ENCODE data around the gene PPM1D.
"Not testable (repeated sequence)": the region's sequence is repeated elsewhere in the genome, so short reads cannot be mapped to it uniquely, and the experiment has no call there.

Gene PPM1D

GRCh38 chr17:60668741-60669140 is 68.7 kb downstream of the PPM1D start:
- H3K79me1 ChIP-seq (ENCODE audit: low read length); H4K91ac ChIP-seq (ENCODE audit: low read depth, low read length); H3K4me2 ChIP-seq (ENCODE audit: low read length); H3K23ac ChIP-seq (ENCODE audit: low read length); DNase-seq; H2AFZ ChIP-seq (ENCODE audit: insufficient read depth, low read length, poor library complexity); H3K27me3 ChIP-seq (ENCODE audit: insufficient read depth, low read length); H4K8ac ChIP-seq (ENCODE audit: low read depth, low read length); H3K18ac ChIP-seq (ENCODE audit: low read length); H3K9ac ChIP-seq (ENCODE audit: low read length); H2BK120ac ChIP-seq (ENCODE audit: insufficient read depth, low read length, poor library complexity); H3K36me3 ChIP-seq (ENCODE audit: control insufficient read depth in 1 of 2, insufficient read depth in 2 of 2, low read length in 2 of 2); H3K27ac ChIP-seq (ENCODE audit: low read depth, low read length); H3K14ac ChIP-seq (ENCODE audit: low read length); H2BK5ac ChIP-seq (ENCODE audit: low read depth, low read length, poor library complexity); H2AK5ac ChIP-seq (ENCODE audit: low read length); H3K4ac ChIP-seq (ENCODE audit: low read depth, low read length); H2BK12ac ChIP-seq (ENCODE audit: low read length); H3K4me3 ChIP-seq (ENCODE audit: low read depth, low read length); H3K79me2 ChIP-seq (ENCODE audit: control insufficient read depth, insufficient read depth, low read length, poor library complexity); H3K4me1 ChIP-seq (ENCODE audit: control insufficient read depth in 1 of 2, insufficient read depth in 2 of 2, low read length in 2 of 2); H4K12ac ChIP-seq (ENCODE audit: low read depth, low read length); H3K9me3 ChIP-seq (ENCODE audit: insufficient read depth, low read depth, low read length): not testable (repeated sequence)
- no CpG with 5 or more reads among the region's 7 CpGs for WGBS (ENCODE audit: extremely low coverage, insufficient coverage, insufficient read length)

DNA sequence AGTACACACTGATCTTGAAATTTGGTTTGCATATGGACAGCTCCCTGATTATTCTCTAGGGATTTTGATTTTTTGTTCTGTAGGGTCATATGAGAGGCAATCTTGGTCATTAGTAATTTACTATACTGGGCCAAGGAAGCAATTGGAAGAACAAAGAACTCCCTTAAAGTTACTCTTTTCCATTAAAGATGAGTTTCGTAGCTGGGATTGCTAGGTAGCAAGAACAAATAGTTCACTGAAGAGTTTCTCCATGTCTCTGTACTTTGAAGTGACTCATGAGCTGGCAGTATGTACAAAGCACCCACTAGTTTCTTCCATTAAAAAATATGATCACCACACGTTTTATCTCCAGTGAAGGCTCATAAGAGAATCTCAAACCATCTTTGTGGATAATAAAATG is 71.5 kb downstream of the PPM1D start:
- H3K9ac ChIP-seq (ENCODE audit: low read length), result no peak overlapping the region
- WGBS (ENCODE audit: extremely low coverage, insufficient coverage, insufficient read length), result no CpG with 5 or more reads among the region's 2 CpGs

DNA sequence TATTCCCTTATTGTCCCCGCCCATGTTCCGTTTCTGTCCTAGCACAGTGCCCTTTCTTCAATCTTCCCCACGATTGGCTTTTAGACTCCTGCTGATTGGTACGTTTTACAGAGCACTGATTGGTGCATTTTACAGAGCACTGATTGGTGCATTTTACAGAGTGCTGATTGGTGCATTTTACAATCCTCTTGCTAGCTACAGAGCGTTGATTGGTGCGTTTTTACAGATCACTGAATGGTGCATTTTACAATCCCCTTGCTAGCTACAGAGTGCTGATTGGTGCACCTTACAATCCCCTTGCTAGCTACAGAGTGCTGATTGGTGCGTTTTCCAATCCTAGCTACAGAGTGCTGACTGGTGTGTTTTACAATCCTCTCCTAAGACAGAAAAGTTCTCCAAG is 74.6 kb downstream of the PPM1D start:
- H3K27ac ChIP-seq (ENCODE audit: low read depth, low read length); H2BK12ac ChIP-seq (ENCODE audit: low read length): not testable (repeated sequence)
- no CpG with 5 or more reads among the region's 7 CpGs for WGBS (ENCODE audit: extremely low coverage, insufficient coverage, insufficient read length)

More for the DNA sequence above, 71.5 kb downstream of the PPM1D start:
- Histone ChIP-seq H2BK12ac (ENCODE audit: low read length) (no peak overlapping the region), H2AK5ac (ENCODE audit: low read length) (no peak overlapping the region), H3K4me2 (ENCODE audit: low read length) (no peak overlapping the region), H3K23ac (ENCODE audit: low read length) (no peak overlapping the region), H3K4me3 (ENCODE audit: low read depth, low read length) (no peak overlapping the region), H3K4ac (ENCODE audit: low read depth, low read length) (no peak overlapping the region), H3K79me2 (ENCODE audit: control insufficient read depth, insufficient read depth, low read length, poor library complexity) (no peaks in the 10 kb centered on the region), H2AFZ (ENCODE audit: insufficient read depth, low read length, poor library complexity) (no peak overlapping the region), H4K91ac (ENCODE audit: low read depth, low read length) (no peak overlapping the region), H3K27ac (ENCODE audit: low read depth, low read length) (no peak overlapping the region), H3K27me3 (ENCODE audit: insufficient read depth, low read length) (no peaks in the 10 kb centered on the region), H3K79me1 (ENCODE audit: low read length) (no peaks in the 10 kb centered on the region), H4K8ac (ENCODE audit: low read depth, low read length) (no peak overlapping the region), H2BK5ac (ENCODE audit: low read depth, low read length, poor library complexity) (no peak overlapping the region), H4K12ac (ENCODE audit: low read depth, low read length) (no peak overlapping the region), H3K36me3 (ENCODE audit: control insufficient read depth in 1 of 2, insufficient read depth in 2 of 2, low read length in 2 of 2) (peaks cover 0 to 2% of the 10 kb centered on the region in 2 experiments), H2BK120ac (ENCODE audit: insufficient read depth, low read length, poor library complexity) (no peak overlapping the region), H3K4me1 (ENCODE audit: control insufficient read depth in 1 of 2, insufficient read depth in 2 of 2, low read length in 2 of 2) (peaks cover 0 to 2% of the 10 kb centered on the region in 2 experiments), H3K14ac (ENCODE audit: low read length) (no peak overlapping the region), H3K9me3 (ENCODE audit: insufficient read depth, low read depth, low read length) (no peaks in the 10 kb centered on the region), H3K18ac (ENCODE audit: low read length) (no peak overlapping the region)
- DNase-seq, result peak in 1 of 2 donors; percentile 5

DNA sequence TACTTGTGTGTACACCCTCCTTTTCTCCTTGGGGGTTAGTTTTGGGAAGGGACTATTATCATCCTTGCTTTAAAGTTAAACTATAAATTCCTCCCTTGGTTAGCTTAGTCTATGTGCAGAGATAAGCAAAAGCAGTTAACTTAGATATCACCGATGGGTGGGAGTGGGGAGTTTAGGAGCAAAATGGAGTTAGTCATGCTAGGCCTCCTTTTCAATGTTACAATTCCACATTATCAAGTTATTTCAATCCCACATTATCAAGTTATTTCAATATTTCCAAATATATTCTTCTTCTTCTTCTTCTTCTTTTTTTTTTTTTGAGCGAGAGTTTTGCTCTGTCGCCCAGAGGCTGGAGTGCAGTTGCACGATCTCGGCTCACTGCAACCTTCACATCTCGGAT is 76.0 kb downstream of the PPM1D start:
- no peak overlapping the region for H3K14ac ChIP-seq (ENCODE audit: low read length)
- H4K91ac ChIP-seq (ENCODE audit: low read depth, low read length), result no peak overlapping the region
- peaks cover 3% of the 10 kb centered on the region for H3K79me2 ChIP-seq (ENCODE audit: control insufficient read depth, insufficient read depth, low read length, poor library complexity)

More for the DNA sequence above, 74.6 kb downstream of the PPM1D start:
- not testable (repeated sequence) for H3K36me3 ChIP-seq (ENCODE audit: control insufficient read depth in 1 of 2, insufficient read depth in 2 of 2, low read length in 2 of 2); H3K9me3 ChIP-seq (ENCODE audit: insufficient read depth, low read depth, low read length); H4K12ac ChIP-seq (ENCODE audit: low read depth, low read length); H3K9ac ChIP-seq (ENCODE audit: low read length); H3K23ac ChIP-seq (ENCODE audit: low read length); H3K4me2 ChIP-seq (ENCODE audit: low read length); H3K4me1 ChIP-seq (ENCODE audit: control insufficient read depth in 1 of 2, insufficient read depth in 2 of 2, low read length in 2 of 2); H3K14ac ChIP-seq (ENCODE audit: low read length); DNase-seq; H3K79me1 ChIP-seq (ENCODE audit: low read length); H2BK120ac ChIP-seq (ENCODE audit: insufficient read depth, low read length, poor library complexity); H4K8ac ChIP-seq (ENCODE audit: low read depth, low read length); H3K4me3 ChIP-seq (ENCODE audit: low read depth, low read length); H3K18ac ChIP-seq (ENCODE audit: low read length); H2AK5ac ChIP-seq (ENCODE audit: low read length); H2BK5ac ChIP-seq (ENCODE audit: low read depth, low read length, poor library complexity); H2AFZ ChIP-seq (ENCODE audit: insufficient read depth, low read length, poor library complexity); H4K91ac ChIP-seq (ENCODE audit: low read depth, low read length); H3K4ac ChIP-seq (ENCODE audit: low read depth, low read length); H3K79me2 ChIP-seq (ENCODE audit: control insufficient read depth, insufficient read depth, low read length, poor library complexity); H3K27me3 ChIP-seq (ENCODE audit: insufficient read depth, low read length)

More for the DNA sequence above, 76.0 kb downstream of the PPM1D start:
- H3K4me2 ChIP-seq (ENCODE audit: low read length), result no peak overlapping the region
- no peak overlapping the region for H3K4me3 ChIP-seq (ENCODE audit: low read depth, low read length)
- no peak overlapping the region for H3K23ac ChIP-seq (ENCODE audit: low read length)
- H4K12ac ChIP-seq (ENCODE audit: low read depth, low read length), result no peak overlapping the region
- H3K36me3 ChIP-seq (ENCODE audit: control insufficient read depth in 1 of 2, insufficient read depth in 2 of 2, low read length in 2 of 2), result peaks cover 0 to 3% of the 10 kb centered on the region in 2 experiments
- DNase-seq, result no peak
- no peak overlapping the region for H2BK5ac ChIP-seq (ENCODE audit: low read depth, low read length, poor library complexity)
- no peak overlapping the region for H2AFZ ChIP-seq (ENCODE audit: insufficient read depth, low read length, poor library complexity)
- no peak overlapping the region for H2AK5ac ChIP-seq (ENCODE audit: low read length)
- H4K8ac ChIP-seq (ENCODE audit: low read depth, low read length), result no peak overlapping the region
- no peak overlapping the region for H2BK12ac ChIP-seq (ENCODE audit: low read length)
- H3K79me1 ChIP-seq (ENCODE audit: low read length), result peaks cover 4% of the 10 kb centered on the region
- no peak overlapping the region for H2BK120ac ChIP-seq (ENCODE audit: insufficient read depth, low read length, poor library complexity)
- no peaks in the 10 kb centered on the region for H3K27me3 ChIP-seq (ENCODE audit: insufficient read depth, low read length)
- H3K18ac ChIP-seq (ENCODE audit: low read length), result no peak overlapping the region
- peaks cover 1% of the 10 kb centered on the region for H3K9me3 ChIP-seq (ENCODE audit: insufficient read depth, low read depth, low read length)
- peaks cover 3% of the 10 kb centered on the region in 2 experiments for H3K4me1 ChIP-seq (ENCODE audit: control insufficient read depth in 1 of 2, insufficient read depth in 2 of 2, low read length in 2 of 2)
- H3K4ac ChIP-seq (ENCODE audit: low read depth, low read length), result no peak overlapping the region
- no peak overlapping the region for H3K27ac ChIP-seq (ENCODE audit: low read depth, low read length)
- no peak overlapping the region for H3K9ac ChIP-seq (ENCODE audit: low read length)
- no CpG with 5 or more reads among the region's 6 CpGs for WGBS (ENCODE audit: extremely low coverage, insufficient coverage, insufficient read length)

All from trophoblast cell (in vitro differentiated cells and primary cell).